Esophagus squamous epithelium (tissue), 5 donors: ENCODE measurements around the gene ASB7. TPM values are rescaled to one million over a fixed set of nuclear protein-coding genes. Genes with fewer than 3 reads are reported as not detected.
A peak's percentile ranks its signal among the peaks of the same experiment; 100 is the strongest.

Experiments used
- DNase-seq: peaks from one replicate; lab custom pipeline; 2025; lab: John Stamatoyannopoulos, UW
- H3K27ac ChIP-seq, 4 donors: fragments of 200-600 bp; sonication (generic); one replicate each; pipeline ENCODE4 v1.5.1; 2016 to 2019; ENCODE audit warnings: mild to moderate bottlenecking in 1 of 4
- H3K27me3 ChIP-seq, 4 donors: fragments of 200-600 bp; sonication (generic); 1 replicate in 3 of 4; 2 replicates in 1 of 4; pipeline versions ENCODE4 v1.5.1 to v1.6.0; 2017 to 2021; ENCODE audit warnings: antibody characterized with exemption in 1 of 4
- H3K36me3 ChIP-seq, 3 donors: fragments of 200-600 bp; sonication (generic); one replicate each; pipeline ENCODE4 v1.5.1; 2016 to 2019
- H3K4me1 ChIP-seq, 3 donors: fragments of 200-600 bp; sonication (generic); one replicate each; pipeline ENCODE4 v1.5.1; 2017 to 2019
- H3K4me3 ChIP-seq, 4 donors: fragments of 200-600 bp; sonication (generic); 1 replicate in 3 of 4; 2 replicates in 1 of 4; pipeline ENCODE4 v1.5.1; 2016 to 2019; ENCODE audit warnings: mild to moderate bottlenecking in 2 of 4, moderate library complexity in 1 of 4
- H3K9me3 ChIP-seq, 3 donors: fragments of 200-600 bp; sonication (generic); one replicate each; pipeline ENCODE4 v1.5.1; 2016 to 2019
- CTCF ChIP-seq, 6 experiments: fragments of 450-650 bp in 4 of 6; fragments of 200-600 bp in 2 of 6; sonication (generic) in 2 of 6; IDR thresholded peaks; one replicate each; pipeline ENCODE4 v1.5.1; 2016 to 2019; ENCODE audit warnings: antibody characterized with exemption in 6 of 6, mild to moderate bottlenecking in 4 of 6, moderate library complexity in 4 of 6
- POLR2A ChIP-seq, 4 donors: fragments of 450-650 bp; IDR thresholded peaks; one replicate each; pipeline ENCODE4 v1.6.1; 2017; ENCODE audit warnings: antibody characterized with exemption in 4 of 4, mild to moderate bottlenecking in 4 of 4, moderate library complexity in 3 of 4
- WGBS, 2 donors: methylation state at CpG; one replicate each; pipeline ENCODE4 v1.1.5; 2018; 5-methylcytosine and 5-hydroxymethylcytosine counted together
- intact Hi-C: fragments of 100-400 bp; cut with DNase I; formaldehyde crosslinking; loops from one replicate; pipeline ENCODE4 v1.15.0; 2022
- small RNA-seq, 4 donors: library from RNA; depleted of rRNA; stranded (forward); fragments of <200 nt; gene quantifications; one replicate each; pipeline ENCODE3, GENCODE V24; 2016
- total RNA-seq, 4 donors: library from RNA; depleted of rRNA; stranded (reverse); fragments of >200 nt; gene quantifications; one replicate each; pipeline ENCODE4 v1.1.0, GENCODE V29; 2016
- donor health status: DM: yes; HTN: yes; CAD: no.

Gene ASB7
- total RNA-seq, 4 donors from 2014 or later: 9.7 to 12.3 (median 12.0) TPM

- intact Hi-C loops: no loop called here
- Histone ChIP-seq H3K27me3 (no peaks in the 10 kb centered on the region), H3K4me3 (no peak overlapping the region), H3K27ac (no peak overlapping the region), H3K9me3 (no peaks in the 10 kb centered on the region), H3K4me1 (peaks cover 4 to 52% (median 6%) of the 10 kb centered on the region in 3 donors), H3K36me3 (no peaks in the 10 kb centered on the region)
- 78 to 79% methylated on average over 6 to 7 of the region's 7 CpGs for WGBS, 2 donors
- TF ChIP-seq CTCF (IDR thresholded peaks at IDR 0.05) (no peak), POLR2A (IDR thresholded peaks at IDR 0.05) (no peak)
- no peak for DNase-seq
Observed at GRCh38 chr15:100692671-100693070, 90.3 kb downstream of the ASB7 start.

GRCh38 chr15:100693451-100693850 is 91.1 kb downstream of the ASB7 start:
- Histone ChIP-seq H3K4me3 (no peak overlapping the region), H3K9me3 (no peaks in the 10 kb centered on the region), H3K4me1 (peaks cover 0 to 44% (median 4%) of the 10 kb centered on the region in 3 donors), H3K36me3 (no peaks in the 10 kb centered on the region), H3K27me3 (no peaks in the 10 kb centered on the region), H3K27ac (peak overlapping the region; percentile 33 to 78 (median 68))
- intact Hi-C loops: no loop called here
- TF ChIP-seq POLR2A (IDR thresholded peaks at IDR 0.05) (no peak), CTCF (IDR thresholded peaks at IDR 0.05) (no peak)
- WGBS, 2 donors: 54 to 71% methylated on average over 4 of the region's 4 CpGs
- DNase-seq: no peak

GRCh38 chr15:100694381-100695021 is 92.1 kb downstream of the ASB7 start:
- Histone ChIP-seq H3K36me3 (no peaks in the 10 kb centered on the region), H3K4me3 (no peak overlapping the region), H3K27me3 (no peaks in the 10 kb centered on the region), H3K27ac (peak overlapping the region; percentile 33 to 78 (median 68)), H3K4me1 (peaks cover 0 to 34% (median 4%) of the 10 kb centered on the region in 3 donors), H3K9me3 (no peaks in the 10 kb centered on the region)
- TF ChIP-seq CTCF (IDR thresholded peaks at IDR 0.05) (no peak), POLR2A (IDR thresholded peaks at IDR 0.05) (no peak)
- DNase-seq: no peak
- intact Hi-C loops: no loop called here
- WGBS, 2 donors: 55 to 79% methylated on average over 4 of the region's 4 CpGs

- DNase-seq: no peak
- Histone ChIP-seq H3K9me3 (no peaks in the 10 kb centered on the region), H3K27ac (peak overlapping the region in 3 of 4 donors; percentile 64 to 78 (median 73)), H3K4me3 (no peak overlapping the region), H3K36me3 (no peaks in the 10 kb centered on the region), H3K27me3 (no peaks in the 10 kb centered on the region), H3K4me1 (peaks cover 0 to 28% (median 4%) of the 10 kb centered on the region in 3 donors)
- intact Hi-C loops: no loop called here
- 80 to 87% methylated on average over 3 of the region's 3 CpGs for WGBS, 2 donors
- TF ChIP-seq POLR2A (IDR thresholded peaks at IDR 0.05) (no peak), CTCF (IDR thresholded peaks at IDR 0.05) (no peak)
Observed at GRCh38 chr15:100695048-100695447, 92.7 kb downstream of the ASB7 start.

GRCh38 chr15:100696452-100696851 is 94.1 kb downstream of the ASB7 start:
- no peaks in the 10 kb centered on the region for H3K9me3 ChIP-seq
- peaks cover 0 to 20% (median 4%) of the 10 kb centered on the region in 3 donors for H3K4me1 ChIP-seq
- H3K4me3 ChIP-seq: no peak overlapping the region
- H3K27ac ChIP-seq: no peak overlapping the region
- H3K27me3 ChIP-seq: no peaks in the 10 kb centered on the region
- intact Hi-C loops: no loop called here
- no peak for TF ChIP-seq CTCF (IDR thresholded peaks at IDR 0.05)
- no peak for TF ChIP-seq POLR2A (IDR thresholded peaks at IDR 0.05)
- no peaks in the 10 kb centered on the region for H3K36me3 ChIP-seq
- no peak for DNase-seq
- 73 to 81% methylated on average over 3 of the region's 3 CpGs for WGBS, 2 donors

Small RNA genes lying within 50 kb of the gene (small RNA-seq; reads per million reads assigned to genes)
- gene RF00019 (0 reads per million in 4 donors), gene RNU6-181P (0 reads per million in 4 donors)

Other genes starting within 250 kb of the ASB7 start
- 100 to 1,000 TPM in 1 of 4 donors, 10 to 100 TPM in 3; 38.5 to 133 (median 81.9) TPM for gene CERS3, start 73.6 kb upstream of the ASB7 start, total RNA-seq
- gene LINS1, start 405 bp upstream of the ASB7 start, total RNA-seq: 10 to 100 TPM in 3 of 4 donors, 1 to 10 TPM in 1; 9.1 to 44.6 (median 19.4) TPM